ENCODE measurements around the gene ERMN.

ERMN gene

GRCh38 chr2:157359628-157360027 is 34.0 kb upstream of the ERMN start:
- TF ChIP-seq CTCF (IDR thresholded peaks at IDR 0.05) = no peak

- TF ChIP-seq CTCF (IDR thresholded peaks at IDR 0.05) = no peak
Measured at GRCh38 chr2:157355618-157356017, 30.0 kb upstream of the ERMN start.

- TF ChIP-seq CTCF (IDR thresholded peaks at IDR 0.05) = no peak
Measured at GRCh38 chr2:157349949-157350515, 24.4 kb upstream of the ERMN start.

- no peak for TF ChIP-seq CTCF (IDR thresholded peaks at IDR 0.05)
Measured at GRCh38 chr2:157348291-157348921, 22.8 kb upstream of the ERMN start.

GRCh38 chr2:157345647-157346389 is 20.2 kb upstream of the ERMN start:
- no peak for TF ChIP-seq CTCF (IDR thresholded peaks at IDR 0.05)

- no peak for TF ChIP-seq CTCF (IDR thresholded peaks at IDR 0.05)
Measured at GRCh38 chr2:157339965-157340655, 14.5 kb upstream of the ERMN start.

GRCh38 chr2:157337978-157338377 is 12.4 kb upstream of the ERMN start:
- TF ChIP-seq CTCF (IDR thresholded peaks at IDR 0.05) = no peak

Measured in LNCAP (cell line).